Fibroblast of lung (primary cell): ENCODE data around the gene VWA1. TPM values are rescaled to one million over a fixed set of nuclear protein-coding genes. Genes with fewer than 3 reads are reported as not detected.
"Not testable (repeated sequence)": the region's sequence is repeated elsewhere in the genome, so short reads cannot be mapped to it uniquely, and the experiment has no call there.

Source experiments
- DNase-seq, 2 donors: peaks; one replicate each; pipeline versions ENCODE4 v3.0.0 to v3.0.0-alpha.2; 2010; ENCODE audit warnings: low read depth in 2 of 2
- H2AFZ ChIP-seq: 2 replicates; pipeline ENCODE4 v1.5.1; 2012; ENCODE audit warnings: low read length, control low read depth, inconsistent platforms
- H3K27ac ChIP-seq: 2 replicates; pipeline ENCODE4 v1.5.1; 2011; ENCODE audit warnings: low read length, control low read depth; ENCODE audit not compliant: insufficient read depth
- H3K27me3 ChIP-seq: 2 replicates; pipeline ENCODE4 v1.5.1; 2011; ENCODE audit warnings: mild to moderate bottlenecking, low read length; ENCODE audit not compliant: control insufficient read depth, insufficient read depth
- H3K36me3 ChIP-seq: 2 replicates; pipeline ENCODE4 v1.5.1; 2011; ENCODE audit warnings: low read length; ENCODE audit not compliant: control insufficient read depth, insufficient read depth
- H3K4me1 ChIP-seq: 2 replicates; pipeline ENCODE4 v1.5.1; 2011; ENCODE audit warnings: low read length; ENCODE audit not compliant: control insufficient read depth, insufficient read depth; ENCODE audit errors: extremely low read depth
- H3K4me2 ChIP-seq: 2 replicates; pipeline ENCODE4 v1.5.1; 2011; ENCODE audit warnings: low read length, control low read depth; ENCODE audit not compliant: insufficient read depth; ENCODE audit errors: extremely low read depth
- H3K4me3 ChIP-seq, 4 experiments: fragments of 200-600 bp in 1 of 4; sonication (generic) in 1 of 4; replicated peaks in 1 of 4; 2 replicates each; pipeline ENCODE4 v1.5.1; 2011 to 2016; ENCODE audit warnings: low read length in 4 of 4, low read depth in 3 of 4, mild to moderate bottlenecking in 3 of 4, control low read depth in 2 of 4, inconsistent platforms in 1 of 4, mixed read lengths in 1 of 4; ENCODE audit not compliant: insufficient read depth in 1 of 4; ENCODE audit errors: control extremely low read depth in 1 of 4
- H3K79me2 ChIP-seq: 2 replicates; pipeline ENCODE4 v1.5.1; 2012; ENCODE audit warnings: mild to moderate bottlenecking, low read length, inconsistent platforms; ENCODE audit not compliant: control insufficient read depth, insufficient read depth
- H3K9ac ChIP-seq: 2 replicates; pipeline ENCODE4 v1.5.1; 2011; ENCODE audit warnings: mild to moderate bottlenecking, low read length, control low read depth; ENCODE audit not compliant: insufficient read depth
- H3K9me3 ChIP-seq: 2 replicates; pipeline ENCODE4 v1.5.1; 2012; ENCODE audit warnings: low read depth, low read length; ENCODE audit not compliant: control insufficient read depth, insufficient read depth
- H4K20me1 ChIP-seq: 2 replicates; pipeline ENCODE4 v1.5.1; 2011; ENCODE audit warnings: low read length; ENCODE audit not compliant: control insufficient read depth, insufficient read depth; ENCODE audit errors: extremely low read depth
- EZH2 ChIP-seq: IDR thresholded peaks from 2 replicates; pipeline ENCODE4 v1.5.1; 2012; ENCODE audit warnings: low read length, control low read depth, mild to moderate bottlenecking; ENCODE audit errors: missing control alignments
- polyA plus RNA-seq, 2 donors: library from polyadenylated mRNA; depleted of rRNA in 1 of 2; stranded (reverse) in 1 of 2; unstranded in 1 of 2; fragments of >200 nt; gene quantifications; 2 replicates each; pipeline ENCODE4 v1.2.1, GENCODE V29; 2011 to 2012; ENCODE audit warnings: missing spikeins in 1 of 2
- total RNA-seq: library from RNA; depleted of rRNA; stranded (reverse); fragments of >200 nt; gene quantifications from 2 replicates; pipeline ENCODE4 v1.2.1, GENCODE V29; 2014
- TF ChIP-seq, protein P1 (sequence below), 2 donors: IDR thresholded peaks in 1 of 2; conservative IDR thresholded peaks in 1 of 2; 1 replicate in 1 of 2; 2 replicates in 1 of 2; pipeline ENCODE4 v1.5.1; 2011 to 2012; ENCODE audit warnings: low read length in 2 of 2, control low read depth in 1 of 2, inconsistent platforms in 1 of 2, low read depth in 1 of 2, mild to moderate bottlenecking in 1 of 2

Gene VWA1
- total and polyA plus RNA-seq, 2 donors (not counting 1 experiment from before 2014, with no cell fraction given): 2.5 to 3.1 TPM

DNA sequence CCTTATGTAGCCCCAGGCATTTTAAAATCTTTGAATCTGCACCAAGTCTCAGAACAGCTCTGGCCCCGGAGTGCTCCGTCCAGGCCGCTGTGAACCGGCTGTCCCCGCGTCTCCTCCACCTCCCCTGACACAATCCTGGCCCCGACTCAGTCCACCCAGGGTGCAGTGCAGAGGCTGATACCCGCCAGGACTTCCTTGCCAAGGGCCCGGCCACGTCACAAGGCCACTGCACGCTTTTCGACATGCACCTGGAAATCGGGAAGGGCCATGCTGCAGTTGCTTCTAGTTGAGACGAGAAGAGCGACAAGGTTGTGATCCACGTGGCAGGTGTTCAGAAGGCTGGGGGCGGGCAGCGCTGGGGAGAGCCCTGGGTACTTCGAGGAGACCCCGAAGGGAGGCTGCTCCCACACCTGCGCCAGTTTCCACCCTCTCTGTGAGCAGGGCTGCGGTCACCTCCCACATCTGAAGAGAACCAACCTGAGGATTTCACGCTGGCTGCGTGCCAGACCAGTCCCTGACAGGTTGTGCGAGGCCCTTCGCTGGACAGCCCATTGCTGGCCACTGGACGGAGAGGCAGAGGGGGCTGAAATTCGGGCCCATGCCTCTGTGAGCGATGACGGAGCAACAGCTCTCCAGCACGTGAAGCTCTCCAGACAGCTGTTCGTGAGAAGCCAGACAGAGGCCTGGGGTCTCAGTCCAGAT is 6.7 kb downstream of the VWA1 start:
- no peak overlapping the region for H3K27ac ChIP-seq
- no peaks in the 10 kb centered on the region for H3K4me1 ChIP-seq
- no peak overlapping the region for H3K9ac ChIP-seq
- TF ChIP-seq, protein P1, sequence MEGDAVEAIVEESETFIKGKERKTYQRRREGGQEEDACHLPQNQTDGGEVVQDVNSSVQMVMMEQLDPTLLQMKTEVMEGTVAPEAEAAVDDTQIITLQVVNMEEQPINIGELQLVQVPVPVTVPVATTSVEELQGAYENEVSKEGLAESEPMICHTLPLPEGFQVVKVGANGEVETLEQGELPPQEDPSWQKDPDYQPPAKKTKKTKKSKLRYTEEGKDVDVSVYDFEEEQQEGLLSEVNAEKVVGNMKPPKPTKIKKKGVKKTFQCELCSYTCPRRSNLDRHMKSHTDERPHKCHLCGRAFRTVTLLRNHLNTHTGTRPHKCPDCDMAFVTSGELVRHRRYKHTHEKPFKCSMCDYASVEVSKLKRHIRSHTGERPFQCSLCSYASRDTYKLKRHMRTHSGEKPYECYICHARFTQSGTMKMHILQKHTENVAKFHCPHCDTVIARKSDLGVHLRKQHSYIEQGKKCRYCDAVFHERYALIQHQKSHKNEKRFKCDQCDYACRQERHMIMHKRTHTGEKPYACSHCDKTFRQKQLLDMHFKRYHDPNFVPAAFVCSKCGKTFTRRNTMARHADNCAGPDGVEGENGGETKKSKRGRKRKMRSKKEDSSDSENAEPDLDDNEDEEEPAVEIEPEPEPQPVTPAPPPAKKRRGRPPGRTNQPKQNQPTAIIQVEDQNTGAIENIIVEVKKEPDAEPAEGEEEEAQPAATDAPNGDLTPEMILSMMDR (conservative IDR thresholded peaks at IDR 0.05 in 1 of 2, IDR thresholded peaks at IDR 0.05 in 1 of 2; ENCODE audit: low read depth in 1 of 2, low read length in 2 of 2): no peak
- no peaks in the 10 kb centered on the region for H3K79me2 ChIP-seq
- H2AFZ ChIP-seq: no peak overlapping the region
- H3K36me3 ChIP-seq: no peaks in the 10 kb centered on the region
- no peak overlapping the region for H3K4me2 ChIP-seq
- no peaks in the 10 kb centered on the region for H3K9me3 ChIP-seq
- DNase-seq: no peak
- no peaks in the 10 kb centered on the region for H4K20me1 ChIP-seq
- no peak overlapping the region for H3K4me3 ChIP-seq
- no peaks in the 10 kb centered on the region for H3K27me3 ChIP-seq

DNA sequence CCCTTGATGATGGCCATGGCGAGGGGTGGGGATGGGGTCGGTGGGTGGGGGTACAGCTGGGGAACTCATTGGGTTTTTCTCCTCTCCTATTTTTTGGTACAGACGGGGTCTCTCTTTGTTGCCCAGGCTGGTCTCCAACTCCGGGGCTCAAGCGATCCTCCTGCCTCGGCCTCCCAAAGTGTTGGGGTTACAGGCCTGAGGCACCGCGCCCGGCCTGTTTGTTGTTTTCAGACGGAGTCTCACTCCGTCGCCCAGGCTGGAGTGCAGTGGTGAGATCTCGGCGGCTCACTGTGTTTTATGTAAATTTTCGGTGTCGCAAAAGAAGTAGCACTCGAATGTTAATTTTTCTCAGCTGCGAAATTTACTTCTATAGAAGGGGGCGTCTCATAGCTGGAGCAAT is 11.1 kb downstream of the VWA1 start:
- H3K4me3 ChIP-seq, H3K4me1 ChIP-seq, H2AFZ ChIP-seq, H3K27me3 ChIP-seq, H3K9me3 ChIP-seq, H3K4me2 ChIP-seq, H3K79me2 ChIP-seq, H3K36me3 ChIP-seq, H3K9ac ChIP-seq, H4K20me1 ChIP-seq, DNase-seq, H3K27ac ChIP-seq: not testable (repeated sequence)

DNA sequence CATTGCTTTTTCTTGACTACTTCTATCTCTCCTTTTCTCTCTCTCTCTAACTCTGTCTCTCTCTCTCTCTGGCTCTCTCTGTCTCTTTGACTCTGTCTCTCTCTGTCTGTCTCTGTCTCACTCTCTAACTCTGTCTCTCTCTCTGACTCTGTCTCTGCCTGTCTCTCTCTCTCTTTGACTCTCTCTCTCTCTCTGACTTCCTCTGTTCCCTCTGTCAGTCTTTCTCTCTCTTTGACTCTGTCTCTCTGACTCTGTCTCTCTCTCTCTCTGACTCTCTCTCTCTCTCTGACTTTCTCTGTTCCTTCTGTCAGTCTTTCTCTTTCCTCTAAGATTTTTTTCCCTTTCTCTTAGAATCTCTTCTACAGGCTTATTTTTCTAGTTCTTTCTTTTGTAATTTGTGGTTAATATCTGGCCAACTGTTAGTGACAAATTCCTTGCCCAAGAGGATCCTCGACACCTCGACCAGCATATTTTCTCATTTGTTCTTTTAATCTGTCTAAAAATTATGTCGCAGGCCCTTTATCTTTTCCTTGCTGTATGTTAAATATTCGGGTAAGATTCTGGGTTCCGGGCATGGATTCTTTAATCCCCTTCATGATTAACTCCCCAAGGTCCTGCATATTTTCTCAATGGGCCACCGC is 13.7 kb downstream of the VWA1 start, which contains the start of gene ATAD3C:
TSS of gene ATAD3C (plus strand) at position 591 of the 641 bp plus-strand sequence. CDS start 995 bp downstream, outside the sequence.
- Histone ChIP-seq H3K4me1 (no peaks in the 10 kb centered on the region), H3K9me3 (no peaks in the 10 kb centered on the region), H3K79me2 (no peaks in the 10 kb centered on the region), H3K4me2 (no peak within 1 kb of the TSS), H3K9ac (no peak within 1 kb of the TSS), H3K27ac (no peak within 1 kb of the TSS), H4K20me1 (no peaks in the 10 kb centered on the region), H3K36me3 (no peaks in the 10 kb centered on the region), H3K27me3 (no peaks in the 10 kb centered on the region), H3K4me3 (no peak within 1 kb of the TSS), H2AFZ (no peak within 1 kb of the TSS)
- DNase-seq: no peak
- no peak for TF ChIP-seq EZH2
- TF ChIP-seq, protein P1 (conservative IDR thresholded peaks at IDR 0.05 in 1 of 2, IDR thresholded peaks at IDR 0.05 in 1 of 2; ENCODE audit: low read depth in 1 of 2, low read length in 2 of 2): no peak

DNA sequence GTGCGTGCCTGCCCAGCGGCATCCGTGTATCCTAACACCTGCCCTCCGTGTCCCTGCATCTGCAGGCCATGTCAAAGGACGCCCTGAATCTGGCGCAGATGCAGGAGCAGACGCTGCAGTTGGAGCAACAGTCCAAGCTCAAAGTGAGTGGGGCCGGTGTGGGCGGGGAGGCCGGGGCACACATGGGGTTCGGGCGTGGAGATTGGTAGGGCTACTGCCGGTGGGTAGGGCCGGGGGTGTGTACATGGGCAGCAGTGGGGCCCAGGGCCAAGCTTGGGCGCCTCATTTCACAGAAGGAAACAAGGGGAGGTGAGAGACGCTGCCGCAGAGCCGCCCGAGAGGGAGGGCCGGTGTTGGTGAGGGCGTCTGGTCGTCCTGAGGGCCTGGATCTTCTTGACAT is 15.1 kb downstream of the VWA1 start:
- H2AFZ ChIP-seq, H3K9ac ChIP-seq, H3K36me3 ChIP-seq, H4K20me1 ChIP-seq, H3K4me2 ChIP-seq, H3K27me3 ChIP-seq, H3K79me2 ChIP-seq, H3K4me1 ChIP-seq, H3K9me3 ChIP-seq, H3K27ac ChIP-seq, DNase-seq, H3K4me3 ChIP-seq: not testable (repeated sequence)
